HL-60 (cell line): ENCODE data around the gene IGSF9.
A peak's percentile ranks its signal among the peaks of the same experiment; 100 is the strongest.

Experiments used
- DNase-seq, 2 experiments: peaks; one replicate each; pipeline ENCODE4 v3.0.0-alpha.2; 2010 to 2020; ENCODE audit warnings: low read depth in 1 of 2, low spot score in 1 of 2
- H3K27ac ChIP-seq: fragments of 250-450 bp; sonication (Bioruptor Pico); replicated peaks from 2 replicates; pipeline ENCODE4 v1.5.1; 2020; ENCODE audit warnings: mild to moderate bottlenecking, moderate library complexity
- H3K27me3 ChIP-seq: fragments of 250-450 bp; sonication (Bioruptor Pico); 2 replicates; pipeline ENCODE4 v1.5.1; 2021; ENCODE audit warnings: mild to moderate bottlenecking, moderate library complexity; ENCODE audit not compliant: insufficient read depth, poor library complexity, severe bottlenecking
- H3K4me3 ChIP-seq: replicated peaks from 2 replicates; pipeline ENCODE4 v1.5.1; 2011; ENCODE audit warnings: mild to moderate bottlenecking, control low read depth, low read length; ENCODE audit not compliant: insufficient read depth
- CTCF ChIP-seq: IDR thresholded peaks from one replicate; pipeline ENCODE4 v1.5.1; 2011; ENCODE audit warnings: low read length, control low read depth, inconsistent platforms; ENCODE audit not compliant: insufficient read depth
- GABPA ChIP-seq: IDR thresholded peaks from 2 replicates; pipeline ENCODE4 v1.6.1; 2012; ENCODE audit warnings: low read depth
- POLR2AphosphoS5 ChIP-seq: IDR thresholded peaks from 2 replicates; pipeline ENCODE4 v1.6.1; 2012; ENCODE audit warnings: low read depth
- SPI1 ChIP-seq: IDR thresholded peaks from 2 replicates; pipeline ENCODE4 v1.6.1; 2012; ENCODE audit warnings: low read depth, mild to moderate bottlenecking, borderline replicate concordance
- TF ChIP-seq, protein P1 (sequence below): IDR thresholded peaks from 2 replicates; pipeline ENCODE4 v1.6.1; 2012; ENCODE audit warnings: low read depth; ENCODE audit not compliant: insufficient replicate concordance

Gene IGSF9

DNA sequence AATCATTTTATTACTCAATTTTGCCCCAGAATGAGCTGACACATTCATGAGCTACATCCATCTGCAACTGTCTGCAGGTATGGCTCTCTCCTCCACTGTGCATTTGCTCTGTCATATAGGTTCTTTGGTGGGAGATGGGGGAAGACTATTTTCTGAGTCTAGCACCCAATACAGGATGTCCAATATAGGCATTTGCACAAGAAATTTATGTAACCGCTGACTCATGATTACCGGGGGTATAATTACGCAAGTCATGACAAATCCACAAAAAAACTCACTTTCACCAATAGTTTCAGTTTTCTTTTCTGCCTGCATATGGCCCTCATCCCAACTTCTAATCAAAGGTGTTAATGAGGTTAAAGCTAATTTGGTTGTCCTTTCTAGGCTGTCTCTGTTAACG lies 65.4 kb downstream of the IGSF9 start:
- Histone ChIP-seq H3K4me3 (no peak overlapping the region), H3K27ac (no peak overlapping the region), H3K27me3 (no peaks in the 10 kb centered on the region)
- peak; percentile 63 to 68 for DNase-seq
- no peak for TF ChIP-seq POLR2AphosphoS5
- TF ChIP-seq SPI1: no peak
- TF ChIP-seq GABPA: no peak
- TF ChIP-seq CTCF: no peak
- TF ChIP-seq, protein P1, sequence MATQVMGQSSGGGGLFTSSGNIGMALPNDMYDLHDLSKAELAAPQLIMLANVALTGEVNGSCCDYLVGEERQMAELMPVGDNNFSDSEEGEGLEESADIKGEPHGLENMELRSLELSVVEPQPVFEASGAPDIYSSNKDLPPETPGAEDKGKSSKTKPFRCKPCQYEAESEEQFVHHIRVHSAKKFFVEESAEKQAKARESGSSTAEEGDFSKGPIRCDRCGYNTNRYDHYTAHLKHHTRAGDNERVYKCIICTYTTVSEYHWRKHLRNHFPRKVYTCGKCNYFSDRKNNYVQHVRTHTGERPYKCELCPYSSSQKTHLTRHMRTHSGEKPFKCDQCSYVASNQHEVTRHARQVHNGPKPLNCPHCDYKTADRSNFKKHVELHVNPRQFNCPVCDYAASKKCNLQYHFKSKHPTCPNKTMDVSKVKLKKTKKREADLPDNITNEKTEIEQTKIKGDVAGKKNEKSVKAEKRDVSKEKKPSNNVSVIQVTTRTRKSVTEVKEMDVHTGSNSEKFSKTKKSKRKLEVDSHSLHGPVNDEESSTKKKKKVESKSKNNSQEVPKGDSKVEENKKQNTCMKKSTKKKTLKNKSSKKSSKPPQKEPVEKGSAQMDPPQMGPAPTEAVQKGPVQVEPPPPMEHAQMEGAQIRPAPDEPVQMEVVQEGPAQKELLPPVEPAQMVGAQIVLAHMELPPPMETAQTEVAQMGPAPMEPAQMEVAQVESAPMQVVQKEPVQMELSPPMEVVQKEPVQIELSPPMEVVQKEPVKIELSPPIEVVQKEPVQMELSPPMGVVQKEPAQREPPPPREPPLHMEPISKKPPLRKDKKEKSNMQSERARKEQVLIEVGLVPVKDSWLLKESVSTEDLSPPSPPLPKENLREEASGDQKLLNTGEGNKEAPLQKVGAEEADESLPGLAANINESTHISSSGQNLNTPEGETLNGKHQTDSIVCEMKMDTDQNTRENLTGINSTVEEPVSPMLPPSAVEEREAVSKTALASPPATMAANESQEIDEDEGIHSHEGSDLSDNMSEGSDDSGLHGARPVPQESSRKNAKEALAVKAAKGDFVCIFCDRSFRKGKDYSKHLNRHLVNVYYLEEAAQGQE: no peak

DNA sequence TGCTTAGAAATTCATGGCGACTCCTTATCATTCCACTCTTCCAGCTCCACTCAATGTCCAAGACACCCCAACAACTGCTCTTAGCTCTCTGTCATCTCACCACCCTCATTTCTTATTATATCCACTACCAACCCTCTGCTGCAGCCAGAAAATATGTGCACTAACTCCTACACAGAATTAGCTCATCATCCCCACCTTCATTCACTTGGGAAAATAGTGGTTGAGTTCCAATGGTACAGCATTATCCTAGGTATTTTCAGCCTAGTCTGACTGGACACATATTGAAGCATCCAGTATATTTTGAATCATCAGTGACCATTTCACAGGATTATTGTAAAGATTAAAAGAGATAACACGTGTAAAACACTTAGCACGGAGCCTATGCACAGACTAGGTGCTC lies 66.3 kb downstream of the IGSF9 start:
- no peak for TF ChIP-seq POLR2AphosphoS5
- TF ChIP-seq, protein P1: no peak
- TF ChIP-seq GABPA: no peak
- TF ChIP-seq CTCF: no peak
- no peak for TF ChIP-seq SPI1
- Histone ChIP-seq H3K27me3 (no peaks in the 10 kb centered on the region), H3K27ac (no peak overlapping the region), H3K4me3 (no peak overlapping the region)
- DNase-seq: no peak

DNA sequence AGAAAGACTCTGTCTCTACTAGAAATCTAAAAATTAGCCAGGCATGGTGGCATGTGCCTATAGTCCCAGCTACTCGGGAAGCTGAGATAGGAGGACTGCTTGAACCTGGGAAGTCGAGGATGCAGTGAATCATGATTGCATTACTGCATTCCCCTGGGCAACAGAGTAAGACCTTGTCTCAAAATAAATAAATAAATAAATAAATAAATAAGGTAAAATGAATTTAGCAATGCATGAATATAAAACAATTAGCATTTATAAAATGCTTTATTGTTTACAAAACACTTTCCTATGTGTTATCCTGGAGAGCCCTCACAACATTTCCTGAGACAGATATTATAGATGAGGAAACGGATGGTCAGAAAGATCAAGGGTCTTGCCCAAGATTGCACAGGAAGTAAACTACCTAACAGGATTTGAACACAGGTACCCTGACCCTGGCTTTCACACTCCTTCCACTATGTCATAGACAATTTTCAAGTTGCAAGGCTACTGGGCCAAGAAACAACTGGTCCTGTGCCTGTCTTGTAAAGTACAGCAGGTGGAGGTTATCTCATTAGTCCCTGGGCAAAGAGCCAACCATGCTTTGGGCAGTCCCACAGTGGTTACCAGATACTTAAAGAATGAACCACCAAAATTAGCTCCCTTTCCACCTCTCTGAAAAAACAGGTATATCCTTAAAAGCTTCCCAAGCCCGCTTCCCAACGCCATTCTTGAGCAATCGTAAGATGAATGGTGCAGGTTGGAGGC lies 67.5 kb downstream of the IGSF9 start:
- DNase-seq: no peak
- Histone ChIP-seq H3K27me3 (no peaks in the 10 kb centered on the region), H3K27ac (no peak overlapping the region), H3K4me3 (no peak overlapping the region)
- TF ChIP-seq POLR2AphosphoS5: no peak
- TF ChIP-seq, protein P1: no peak
- no peak for TF ChIP-seq CTCF
- no peak for TF ChIP-seq GABPA
- no peak for TF ChIP-seq SPI1
